ENCODE measurements around the gene TGIF2. TPM values are rescaled to one million over a fixed set of nuclear protein-coding genes. Genes with fewer than 3 reads are reported as not detected.

Gene TGIF2
- total and polyA plus RNA-seq, 9 of the 15 experiments (the other 6 are each of a cell fraction or from before 2014, with no cell fraction given) = 6.8 to 27.8 (median 15.7) TPM

DNA sequence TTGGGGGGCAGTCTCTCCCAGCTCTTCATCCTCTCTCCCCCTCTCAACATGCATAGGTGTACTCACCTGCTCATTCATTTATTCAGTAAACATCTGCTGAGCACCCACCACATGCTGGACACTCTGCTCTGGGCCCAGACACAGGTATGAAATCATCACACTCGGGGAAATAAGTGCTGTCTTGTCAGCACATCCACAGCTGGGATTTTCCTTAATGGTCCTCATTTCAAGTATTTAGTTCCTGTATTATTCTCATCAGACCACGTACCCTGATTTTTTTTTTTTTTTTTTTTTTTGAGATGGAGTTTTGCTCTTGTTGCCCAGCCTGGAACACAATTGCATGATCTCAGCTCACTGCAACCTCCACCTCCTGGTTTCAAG lies 51.5 kb downstream of the TGIF2 start:
- Histone ChIP-seq H4K20me1 (replicated peaks; ENCODE audit: control insufficient read depth, insufficient read depth, low read length) (no peaks in the 10 kb centered on the region), H3K4me2 (ENCODE audit: insufficient read depth, low read length) (no peak overlapping the region), H3K9me1 (ENCODE audit: control insufficient read depth, insufficient read depth, low read length) (no peaks in the 10 kb centered on the region), H3K36me3 (ENCODE audit: control insufficient read depth, insufficient read depth, low read length) (no peaks in the 10 kb centered on the region), H3K27ac (ENCODE audit: extremely low read depth, low read depth, low read length) (no peak overlapping the region), H3K4me3 (no peak overlapping the region), H3K4me1 (replicated peaks in 1 of 2; ENCODE audit: control insufficient read depth in 2 of 2, insufficient read depth in 2 of 2, low read length in 2 of 2) (peaks cover under 1 to 4% of the 10 kb centered on the region in 2 experiments; a peak in 1 of 5 replicates), H3K9ac (ENCODE audit: insufficient read depth in 1 of 2, low read depth in 2 of 2, low read length in 2 of 2) (peak overlapping the region in 1 of 2 experiments; percentile 36; a peak in 1 of 4 replicates), H3K9me3 (replicated peaks; ENCODE audit: control insufficient read depth, insufficient read depth, low read depth, low read length) (no peaks in the 10 kb centered on the region), H3K27me3 (ENCODE audit: control insufficient read depth in 2 of 2, insufficient read depth in 2 of 2, low read length in 2 of 2) (no peaks in the 10 kb centered on the region), H2AFZ (ENCODE audit: low read depth, low read length) (no peak overlapping the region), H3K79me2 (ENCODE audit: control insufficient read depth, insufficient read depth, low read length) (no peaks in the 10 kb centered on the region)
- ATAC-seq (no peak), DNase-seq (ENCODE audit: extremely low read depth in 1 of 4, low spot score in 3 of 4) (no peak), FAIRE-seq (no peak)
- in situ Hi-C loops (cut with MboI) = no loop called here
- BruUV-seq (replicated peaks) = no TSS peak
- intact Hi-C loops (cut with micrococcal nuclease) = no loop called here
- ChIA-PET CTCF (ENCODE audit: low intra/inter-chr PET ratio) (no interaction called here), POLR2A (interaction anchor here (0.6 to 1.8 kb wide), 2 partner anchors 11 to 58 kb away, joined by 4 to 10 read pairs; no protein-coding TSS in a partner anchor)
- 28% methylated on average over 1 of the region's 2 CpGs for WGBS (ENCODE audit: insufficient coverage, low coverage, missing lambda C conversion rate)
- TF ChIP-seq ZNF57 (CRISPR knock-in tag; IDR thresholded peaks at IDR 0.05) (no peak), ZSCAN32 (CRISPR knock-in tag; IDR thresholded peaks at IDR 0.05) (no peak), ZNF830 (CRISPR knock-in tag; IDR thresholded peaks at IDR 0.05) (no peak), FOSL1 (tag; conservative IDR thresholded peaks at IDR 0.05) (no peak), POLR2G (IDR thresholded peaks at IDR 0.05; ENCODE audit: low read depth, low read length) (no peak)
- TF ChIP-seq, protein P1, sequence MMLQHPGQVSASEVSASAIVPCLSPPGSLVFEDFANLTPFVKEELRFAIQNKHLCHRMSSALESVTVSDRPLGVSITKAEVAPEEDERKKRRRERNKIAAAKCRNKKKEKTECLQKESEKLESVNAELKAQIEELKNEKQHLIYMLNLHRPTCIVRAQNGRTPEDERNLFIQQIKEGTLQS (IDR thresholded peaks at IDR 0.05) = no peak
- TF ChIP-seq, protein P1 (CRISPR knock-in tag; conservative IDR thresholded peaks at IDR 0.05) = no peak
- TF ChIP-seq, protein P2, sequence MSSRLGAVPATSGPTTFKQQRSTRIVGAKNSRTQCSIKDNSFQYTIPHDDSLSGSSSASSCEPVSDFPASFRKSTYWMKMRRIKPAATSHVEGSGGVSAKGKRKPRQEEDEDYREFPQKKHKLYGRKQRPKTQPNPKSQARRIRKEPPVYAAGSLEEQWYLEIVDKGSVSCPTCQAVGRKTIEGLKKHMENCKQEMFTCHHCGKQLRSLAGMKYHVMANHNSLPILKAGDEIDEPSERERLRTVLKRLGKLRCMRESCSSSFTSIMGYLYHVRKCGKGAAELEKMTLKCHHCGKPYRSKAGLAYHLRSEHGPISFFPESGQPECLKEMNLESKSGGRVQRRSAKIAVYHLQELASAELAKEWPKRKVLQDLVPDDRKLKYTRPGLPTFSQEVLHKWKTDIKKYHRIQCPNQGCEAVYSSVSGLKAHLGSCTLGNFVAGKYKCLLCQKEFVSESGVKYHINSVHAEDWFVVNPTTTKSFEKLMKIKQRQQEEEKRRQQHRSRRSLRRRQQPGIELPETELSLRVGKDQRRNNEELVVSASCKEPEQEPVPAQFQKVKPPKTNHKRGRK (tag; IDR thresholded peaks at IDR 0.05) = no peak

Measured in K562 (cell line).